OCI-LY3 (cell line): ENCODE data around the gene SOAT2.

Experiments used
- H2AFZ ChIP-seq: fragments of 200-600, 300-600 bp; shearing (Covaris generic); 2 replicates; pipeline ENCODE4 v1.6.0; 2014; ENCODE audit warnings: antibody characterized with exemption, low read depth, low read length
- H3K27ac ChIP-seq: fragments of 200-600, 300-600 bp; sonication (generic); 2 replicates; pipeline ENCODE4 v1.5.1; 2014; ENCODE audit warnings: mild to moderate bottlenecking, low read length, moderate library complexity, mixed read lengths
- H3K27me3 ChIP-seq: fragments of 200-600, 300-600 bp; sonication (generic); 2 replicates; pipeline ENCODE4 v1.6.1; 2014; ENCODE audit warnings: low read depth, low read length, mixed read lengths
- H3K36me3 ChIP-seq: fragments of 200-600, 300-600 bp; sonication (generic); replicated peaks from 2 replicates; pipeline ENCODE3; 2014; ENCODE audit warnings: low read depth, low read length, mixed read lengths
- H3K4me1 ChIP-seq: fragments of 300-600, 200-600 bp; sonication (generic); 2 replicates; pipeline ENCODE4 v1.6.1; 2014; ENCODE audit warnings: low read length, mixed read lengths
- H3K4me2 ChIP-seq: fragments of 200-600, 300-600 bp; sonication (generic); 2 replicates; pipeline ENCODE4 v1.6.1; 2014; ENCODE audit warnings: low read length, mixed read lengths
- H3K4me3 ChIP-seq: fragments of 300-600, 200-600 bp; sonication (generic); 2 replicates; pipeline ENCODE4 v1.5.1; 2014; ENCODE audit warnings: antibody characterized with exemption, mild to moderate bottlenecking, low read length, moderate library complexity
- H3K79me2 ChIP-seq: fragments of 300-600, 200-600 bp; shearing (Covaris generic); 2 replicates; pipeline ENCODE4 v1.6.1; 2014; ENCODE audit warnings: mild to moderate bottlenecking, low read length, mixed read lengths
- H3K9ac ChIP-seq: fragments of 300-600, 200-600 bp; shearing (Covaris generic); 2 replicates; pipeline ENCODE4 v1.6.0; 2014; ENCODE audit warnings: mild to moderate bottlenecking, low read length, moderate library complexity
- H3K9me3 ChIP-seq: fragments of 200-600, 300-600 bp; shearing (Covaris generic); 2 replicates; pipeline ENCODE4 v1.6.1; 2014; ENCODE audit warnings: low read length, mixed read lengths; ENCODE audit not compliant: insufficient read depth
- H4K20me1 ChIP-seq: fragments of 200-600, 300-600 bp; sonication (generic); 2 replicates; pipeline ENCODE4 v1.6.1; 2016; ENCODE audit warnings: low read length, mixed read lengths; ENCODE audit not compliant: insufficient read depth
- EZH2phosphoT487 ChIP-seq: fragments of 200-600 bp; shearing (Covaris generic); IDR thresholded peaks from 2 replicates; pipeline ENCODE4 v1.6.1; 2018; ENCODE audit warnings: antibody characterized with exemption, mixed run types, low read depth
- TF ChIP-seq, protein P1 (sequence below): fragments of 200-600, 300-600 bp; sonication (generic); IDR thresholded peaks from 2 replicates; pipeline ENCODE4 v1.5.1; 2014; ENCODE audit warnings: antibody characterized with exemption, low read length, low read depth

Gene SOAT2

DNA sequence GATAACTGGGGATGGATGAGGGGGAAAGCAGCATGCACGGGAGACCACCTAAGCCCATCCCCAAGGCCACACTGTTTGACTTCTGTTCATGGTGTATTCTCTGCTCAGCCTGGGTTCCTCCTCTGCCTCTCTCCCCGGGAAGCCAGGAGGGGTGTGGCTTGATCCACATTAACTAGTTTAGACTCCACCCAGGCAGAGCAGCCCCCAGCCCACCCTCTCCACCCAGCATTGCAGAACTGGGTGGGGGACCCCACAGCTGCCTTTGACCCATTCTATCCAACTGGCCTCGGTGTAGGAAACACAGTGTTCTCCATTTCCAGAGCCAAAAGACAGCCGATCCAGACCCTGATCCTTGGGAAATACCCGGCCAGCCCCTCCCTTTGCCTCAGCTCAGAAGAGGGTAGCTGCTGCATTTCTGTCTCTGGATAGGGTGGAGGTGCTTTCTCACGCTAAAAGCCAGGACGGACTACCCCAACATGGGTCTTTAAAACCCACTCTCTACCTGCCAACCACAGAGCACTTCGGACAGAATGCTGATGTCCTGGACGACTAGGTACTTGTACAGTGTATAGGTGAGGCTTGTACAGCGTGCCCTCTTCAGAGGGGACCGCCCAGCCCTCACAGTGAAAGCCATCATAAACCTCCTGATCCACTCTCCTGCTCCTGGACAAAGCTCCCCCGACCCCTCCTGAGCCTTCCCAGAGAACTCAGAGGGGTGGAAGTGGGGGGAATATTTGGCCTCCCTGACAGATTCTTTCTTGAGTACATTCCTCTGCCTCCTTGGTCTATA, 33.5 kb upstream of the SOAT2 start:
- Histone ChIP-seq H3K9me3 (no peaks in the 10 kb centered on the region), H3K36me3 (peaks cover 22% of the 10 kb centered on the region), H3K9ac (no peak overlapping the region), H3K79me2 (no peaks in the 10 kb centered on the region), H3K4me1 (peaks cover 11% of the 10 kb centered on the region), H3K27ac (no peak overlapping the region), H3K27me3 (no peaks in the 10 kb centered on the region), H2AFZ (no peak overlapping the region), H4K20me1 (no peaks in the 10 kb centered on the region), H3K4me3 (no peak overlapping the region), H3K4me2 (no peak overlapping the region)
- TF ChIP-seq, protein P1, sequence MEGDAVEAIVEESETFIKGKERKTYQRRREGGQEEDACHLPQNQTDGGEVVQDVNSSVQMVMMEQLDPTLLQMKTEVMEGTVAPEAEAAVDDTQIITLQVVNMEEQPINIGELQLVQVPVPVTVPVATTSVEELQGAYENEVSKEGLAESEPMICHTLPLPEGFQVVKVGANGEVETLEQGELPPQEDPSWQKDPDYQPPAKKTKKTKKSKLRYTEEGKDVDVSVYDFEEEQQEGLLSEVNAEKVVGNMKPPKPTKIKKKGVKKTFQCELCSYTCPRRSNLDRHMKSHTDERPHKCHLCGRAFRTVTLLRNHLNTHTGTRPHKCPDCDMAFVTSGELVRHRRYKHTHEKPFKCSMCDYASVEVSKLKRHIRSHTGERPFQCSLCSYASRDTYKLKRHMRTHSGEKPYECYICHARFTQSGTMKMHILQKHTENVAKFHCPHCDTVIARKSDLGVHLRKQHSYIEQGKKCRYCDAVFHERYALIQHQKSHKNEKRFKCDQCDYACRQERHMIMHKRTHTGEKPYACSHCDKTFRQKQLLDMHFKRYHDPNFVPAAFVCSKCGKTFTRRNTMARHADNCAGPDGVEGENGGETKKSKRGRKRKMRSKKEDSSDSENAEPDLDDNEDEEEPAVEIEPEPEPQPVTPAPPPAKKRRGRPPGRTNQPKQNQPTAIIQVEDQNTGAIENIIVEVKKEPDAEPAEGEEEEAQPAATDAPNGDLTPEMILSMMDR = no peak
- no peak for TF ChIP-seq EZH2phosphoT487

DNA sequence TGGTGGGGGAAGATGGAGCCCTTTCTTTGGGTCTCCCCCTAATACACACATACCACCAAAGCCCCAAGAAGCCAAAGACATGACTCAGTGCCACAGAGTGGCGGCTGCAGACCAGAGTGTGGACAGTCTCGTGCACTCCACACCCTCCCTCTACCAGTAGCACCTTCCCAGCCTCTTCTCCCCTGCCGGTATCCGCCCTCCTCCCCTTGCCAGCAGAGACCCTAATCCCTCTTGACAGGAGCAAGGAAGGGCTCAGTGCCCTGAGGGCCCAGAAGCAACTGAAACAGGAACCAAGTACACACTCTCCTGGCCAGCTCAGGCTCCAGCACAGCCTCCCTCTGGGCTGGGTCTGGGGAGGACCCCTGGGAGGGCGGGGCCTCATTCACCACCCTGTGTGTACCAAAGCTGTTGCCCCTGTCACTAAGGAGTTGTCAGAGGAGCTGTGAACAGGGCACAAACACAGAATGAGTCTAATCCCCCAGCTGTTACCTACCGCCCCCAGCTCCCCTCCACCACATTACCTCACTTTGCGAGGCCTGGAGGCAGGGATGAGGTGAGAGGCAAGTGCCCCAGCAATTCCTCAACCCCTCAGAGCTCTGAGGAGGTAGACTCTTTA, 32.3 kb upstream of the SOAT2 start:
- Histone ChIP-seq H3K9me3 (no peaks in the 10 kb centered on the region), H3K36me3 (peaks cover 22% of the 10 kb centered on the region), H3K4me1 (peaks cover 11% of the 10 kb centered on the region), H2AFZ (no peak overlapping the region), H3K9ac (no peak overlapping the region), H3K27me3 (no peaks in the 10 kb centered on the region), H3K79me2 (no peaks in the 10 kb centered on the region), H3K4me2 (no peak overlapping the region), H3K27ac (no peak overlapping the region), H3K4me3 (no peak overlapping the region), H4K20me1 (no peaks in the 10 kb centered on the region)
- TF ChIP-seq, protein P1 = no peak
- no peak for TF ChIP-seq EZH2phosphoT487

DNA sequence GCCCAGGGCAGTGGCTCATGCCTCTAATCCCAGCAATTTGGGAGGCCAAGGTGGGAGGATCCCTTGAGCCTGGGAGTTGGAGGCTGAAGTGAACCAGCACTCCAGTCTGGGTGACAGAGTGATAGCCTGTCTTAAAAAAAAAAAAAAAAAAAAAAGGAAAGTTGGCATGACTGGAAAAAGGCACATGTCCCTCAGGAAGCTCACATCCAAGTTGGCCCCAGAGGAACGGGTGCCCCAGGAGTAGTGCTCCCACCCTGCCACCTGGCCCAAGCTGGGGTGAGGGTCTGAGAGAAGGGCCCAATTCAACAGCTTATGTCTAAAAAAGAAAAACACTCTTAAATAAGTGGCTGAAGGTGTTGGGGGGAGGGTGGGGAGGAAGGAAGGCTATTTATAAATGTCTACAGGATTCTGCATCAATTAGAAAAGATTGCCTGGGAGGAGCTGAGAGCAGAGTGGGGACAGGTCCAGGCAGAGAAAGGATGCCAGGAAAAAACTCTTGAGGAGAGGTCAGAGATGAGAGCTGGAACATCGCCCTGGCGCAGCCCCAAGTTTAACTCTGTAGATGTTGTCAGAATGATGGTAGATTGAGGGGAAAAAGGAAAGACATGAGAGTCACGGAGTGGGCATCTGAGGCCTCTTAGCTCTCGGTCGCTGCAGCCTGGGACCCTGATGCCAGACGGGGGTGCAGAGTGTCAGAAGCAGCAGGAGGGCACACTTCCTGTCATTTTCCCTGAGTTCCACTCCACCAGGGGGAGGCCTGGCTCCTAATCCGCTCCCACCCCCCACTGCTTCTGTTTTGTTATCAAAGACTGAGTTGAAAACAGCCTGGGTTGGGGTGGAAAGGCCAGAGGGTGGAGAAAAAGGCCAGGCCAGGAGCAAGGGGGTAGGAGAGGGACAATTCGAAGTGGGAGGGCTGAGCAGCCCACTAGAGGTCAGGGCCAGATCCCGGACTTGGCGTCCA, 31.4 kb upstream of the SOAT2 start:
- H3K4me2 ChIP-seq = no peak overlapping the region
- H3K4me3 ChIP-seq = no peak overlapping the region
- peaks cover 11% of the 10 kb centered on the region for H3K4me1 ChIP-seq
- TF ChIP-seq, protein P1 = no peak
- no peak for TF ChIP-seq EZH2phosphoT487
- no peaks in the 10 kb centered on the region for H3K27me3 ChIP-seq
- no peak overlapping the region for H2AFZ ChIP-seq
- no peak overlapping the region for H3K9ac ChIP-seq
- no peaks in the 10 kb centered on the region for H3K9me3 ChIP-seq
- H3K36me3 ChIP-seq = peaks cover 18% of the 10 kb centered on the region
- H4K20me1 ChIP-seq = no peaks in the 10 kb centered on the region
- H3K79me2 ChIP-seq = no peaks in the 10 kb centered on the region
- no peak overlapping the region for H3K27ac ChIP-seq

DNA sequence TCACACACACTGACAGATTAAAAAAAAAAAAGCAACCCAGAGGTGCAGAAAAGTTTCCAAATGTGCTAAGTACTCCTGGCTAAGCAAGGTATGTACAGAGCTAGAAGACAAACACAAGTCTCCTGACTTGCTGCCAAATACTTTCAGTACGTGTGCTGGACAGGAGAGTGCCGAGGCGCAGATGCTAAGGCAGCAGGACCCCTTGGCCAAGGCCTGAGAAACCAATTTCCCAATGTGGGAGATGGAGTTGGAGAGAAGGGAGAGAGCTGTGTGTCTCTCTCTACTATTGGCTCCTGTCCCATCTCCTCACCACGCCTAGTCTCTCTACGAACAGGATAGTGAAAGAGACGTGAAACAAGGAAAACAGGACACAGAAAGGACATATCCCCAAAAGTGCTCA, 29.4 kb upstream of the SOAT2 start:
- no peak overlapping the region for H3K9ac ChIP-seq
- H3K9me3 ChIP-seq = no peaks in the 10 kb centered on the region
- no peak for TF ChIP-seq EZH2phosphoT487
- TF ChIP-seq, protein P1 = no peak
- H3K4me2 ChIP-seq = no peak overlapping the region
- no peak overlapping the region for H3K4me3 ChIP-seq
- H3K4me1 ChIP-seq = peaks cover 16% of the 10 kb centered on the region
- H4K20me1 ChIP-seq = no peaks in the 10 kb centered on the region
- H3K27ac ChIP-seq = no peak overlapping the region
- peaks cover 22% of the 10 kb centered on the region for H3K36me3 ChIP-seq
- no peak overlapping the region for H2AFZ ChIP-seq
- 0 out of 2 replicates have a peak, but pooled peaks cover 6% of the 10 kb centered on the region for H3K79me2 ChIP-seq
- H3K27me3 ChIP-seq = no peaks in the 10 kb centered on the region
